GM18868 (cell line): Measurements from ENCODE around the gene RPL5.

ENCODE experiments used
- ATAC-seq: cut with Tn5 transposase; IDR thresholded peaks from one replicate; pipeline ENCODE4 v1.9.1; 2021; ENCODE audit warnings: mild to moderate bottlenecking, moderate library complexity; ENCODE audit not compliant: unreplicated experiment

RPL5 gene

DNA sequence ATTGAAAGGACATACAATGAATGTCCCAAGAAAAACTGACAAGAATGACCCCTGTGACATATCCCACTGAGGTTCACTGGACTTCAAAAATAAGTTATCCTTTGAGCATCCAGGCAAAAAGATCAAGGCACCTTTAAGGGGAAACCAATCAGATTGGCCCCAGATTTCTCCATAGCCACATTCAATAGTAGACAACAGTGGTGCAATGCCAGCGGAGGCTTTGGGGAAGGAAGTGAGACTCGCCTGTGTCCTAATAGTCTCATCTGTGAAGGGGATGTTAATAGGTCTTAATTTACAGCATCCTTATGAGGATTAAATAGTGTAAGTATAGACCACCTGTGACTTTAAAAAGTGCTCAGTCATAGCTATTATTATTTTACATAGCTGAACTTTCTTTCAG, 21.5 kb downstream of the RPL5 start:
- ATAC-seq: no peak

DNA sequence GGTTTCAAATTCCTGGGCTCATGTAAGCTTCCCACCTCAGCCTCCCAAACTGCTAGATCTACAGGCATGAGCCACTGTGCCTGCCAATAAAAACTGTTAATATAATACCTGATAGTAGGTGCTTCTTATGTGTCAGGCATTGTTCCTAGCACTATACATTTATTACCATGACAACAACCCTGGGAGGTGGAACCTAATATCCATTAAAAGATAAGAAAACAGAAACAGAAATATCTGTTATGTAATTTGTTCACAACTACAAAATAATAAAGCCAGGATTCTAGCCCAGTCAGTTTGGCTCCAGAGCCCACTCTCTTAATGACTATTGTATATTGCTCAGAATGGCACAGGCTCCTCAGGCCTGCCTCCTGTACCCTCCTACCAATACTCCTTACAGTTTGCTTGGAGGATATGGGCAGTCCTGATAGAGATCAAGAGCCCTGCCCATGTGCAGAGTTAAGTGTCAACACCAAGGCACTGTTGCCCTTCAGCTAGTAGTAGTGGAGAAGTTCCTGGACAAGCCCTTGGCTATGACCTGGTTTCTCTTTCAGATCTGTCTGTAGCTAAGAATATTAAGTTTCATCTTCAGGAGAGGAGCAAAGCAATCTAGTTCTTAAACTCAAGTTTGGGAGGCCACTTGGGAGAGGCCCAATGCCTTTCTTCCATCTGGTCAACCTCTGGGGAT, 22.4 kb downstream of the RPL5 start:
- no peak for ATAC-seq

- ATAC-seq: no peak
These were observed 23.4 kb downstream of the RPL5 start for GRCh38 chr1:92855236-92855635.

GRCh38 chr1:92857817-92858216, 26.0 kb downstream of the RPL5 start:
- no peak for ATAC-seq

- no peak for ATAC-seq
These were observed 26.9 kb downstream of the RPL5 start for GRCh38 chr1:92858564-92859399.

GRCh38 chr1:92859400-92860039, 27.7 kb downstream of the RPL5 start:
- ATAC-seq: no peak

- no peak for ATAC-seq
These were observed 30.8 kb downstream of the RPL5 start for GRCh38 chr1:92862605-92863004.

DNA sequence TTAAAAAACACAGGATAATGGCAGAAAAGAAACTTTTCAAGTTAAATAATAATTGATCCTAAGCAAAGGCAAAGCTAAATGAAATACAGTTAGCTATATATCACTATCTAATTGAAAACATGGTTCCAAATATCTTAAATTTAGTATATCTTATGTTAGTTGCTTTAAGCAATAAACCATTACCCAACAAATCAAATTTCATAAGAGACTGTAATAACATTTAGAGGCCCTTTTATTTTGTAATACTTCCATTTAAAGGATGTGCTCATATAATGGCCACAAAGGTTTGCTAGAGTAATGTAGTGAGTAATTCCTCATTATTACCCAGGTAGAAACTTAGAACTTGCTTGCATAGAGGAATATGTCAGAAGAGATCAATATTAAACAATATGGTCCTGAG, 32.3 kb downstream of the RPL5 start:
- ATAC-seq: no peak

DNA sequence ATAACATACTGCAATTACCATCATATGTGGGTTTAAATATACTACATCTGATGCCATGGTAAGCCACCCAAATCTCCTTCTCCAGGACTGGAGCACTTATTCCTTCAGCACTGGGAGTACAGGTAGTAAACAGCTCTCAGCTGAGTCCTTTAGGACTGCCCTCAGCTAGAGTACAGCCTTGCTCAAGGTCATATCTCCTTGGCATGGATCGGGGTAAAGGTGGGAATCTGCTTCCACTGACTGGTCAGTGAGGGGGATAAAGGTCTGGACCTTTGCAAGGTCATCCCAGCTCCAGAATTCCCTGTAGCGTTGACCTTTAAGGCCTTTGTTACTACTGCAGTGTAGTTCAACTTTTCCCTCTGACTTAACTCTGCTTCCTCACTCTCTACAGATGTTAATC, 38.8 kb downstream of the RPL5 start:
- ATAC-seq: no peak

GRCh38 chr1:92872719-92873118, 40.9 kb downstream of the RPL5 start:
- no peak for ATAC-seq

DNA sequence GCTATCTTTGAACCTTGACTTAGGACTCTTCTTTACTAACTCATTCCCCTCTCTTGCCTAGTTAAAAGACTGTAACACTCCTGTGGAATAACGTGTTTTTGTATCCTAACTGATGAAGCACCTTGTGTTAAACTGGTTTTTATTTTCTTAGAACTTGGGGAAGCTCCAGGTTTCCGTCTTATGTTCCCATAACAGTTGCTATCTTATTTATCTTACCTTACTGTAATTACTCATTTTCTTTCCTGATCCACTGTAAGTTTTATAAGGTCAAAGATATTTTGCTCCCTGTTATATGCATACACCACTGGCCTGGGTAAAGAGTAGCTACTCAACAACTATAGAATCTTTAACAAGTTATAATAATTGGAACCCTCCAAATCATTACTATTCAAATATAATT, 43.1 kb downstream of the RPL5 start:
- ATAC-seq: no peak

DNA sequence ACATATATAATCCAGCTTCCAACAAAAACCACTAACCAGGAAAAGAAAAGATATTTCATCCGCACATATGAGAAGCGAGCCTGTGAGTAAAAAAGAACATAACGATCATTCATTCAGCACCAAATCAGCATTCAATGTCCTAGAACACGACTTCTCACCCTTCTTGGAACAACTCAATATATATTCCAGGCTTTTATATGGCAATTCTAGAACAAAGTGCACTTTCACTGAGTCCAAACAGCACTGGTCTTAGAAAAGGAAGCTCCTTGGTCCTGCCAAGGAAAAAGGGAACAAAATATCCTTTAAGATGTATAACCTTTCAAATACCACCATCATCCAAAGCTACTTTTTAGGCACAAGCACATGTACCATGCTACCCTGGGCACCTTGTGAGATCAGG, 44.5 kb downstream of the RPL5 start:
- ATAC-seq: no peak

GRCh38 chr1:92877081-92877711, 45.4 kb downstream of the RPL5 start:
- ATAC-seq: no peak

- no peak for ATAC-seq
These were observed 46.0 kb downstream of the RPL5 start for GRCh38 chr1:92877792-92878191.

GRCh38 chr1:92879316-92879968, 47.6 kb downstream of the RPL5 start:
- ATAC-seq: no peak

GRCh38 chr1:92881391-92881790, 49.6 kb downstream of the RPL5 start:
- ATAC-seq: no peak

DNA sequence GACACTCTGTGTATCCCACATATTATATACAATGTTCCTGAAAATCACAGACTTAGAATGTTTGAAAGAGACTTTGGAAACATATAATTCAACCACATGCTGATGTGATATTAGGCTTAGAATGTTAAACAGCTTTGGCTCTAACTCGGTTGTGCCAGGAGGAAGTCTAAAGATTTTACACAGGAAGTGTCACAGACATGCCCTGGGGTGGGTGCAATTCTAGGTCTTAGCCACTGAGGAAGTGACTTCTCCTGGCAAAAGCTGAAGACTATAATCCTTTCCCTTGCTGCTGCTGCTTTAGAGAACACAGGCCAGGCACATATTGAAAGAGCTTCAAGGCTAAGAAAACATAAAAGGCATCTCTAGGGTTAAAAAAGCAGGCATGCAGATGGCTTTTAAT, 51.0 kb downstream of the RPL5 start:
- ATAC-seq: no peak

DNA sequence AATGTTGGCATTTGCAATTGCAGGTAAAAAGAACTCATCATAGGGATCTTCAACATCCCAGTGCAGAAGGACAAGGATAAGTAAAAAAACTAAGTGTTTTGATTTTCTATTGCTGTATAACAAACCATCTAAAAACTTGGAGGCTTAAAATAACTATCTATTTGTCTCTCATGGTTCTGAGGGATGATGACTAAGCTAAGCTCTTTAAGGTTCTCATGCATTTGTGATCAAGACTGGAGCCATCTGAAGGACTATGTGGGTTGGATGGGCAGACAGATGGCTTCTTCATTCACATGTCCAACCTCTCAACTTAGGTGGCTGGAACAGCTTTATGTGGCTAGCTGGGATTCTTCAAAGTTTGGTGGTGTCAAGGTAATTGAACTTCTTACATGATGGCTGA, 51.5 kb downstream of the RPL5 start:
- no peak for ATAC-seq

- ATAC-seq: no peak
These were observed 52.4 kb downstream of the RPL5 start for GRCh38 chr1:92884195-92884594.

DNA sequence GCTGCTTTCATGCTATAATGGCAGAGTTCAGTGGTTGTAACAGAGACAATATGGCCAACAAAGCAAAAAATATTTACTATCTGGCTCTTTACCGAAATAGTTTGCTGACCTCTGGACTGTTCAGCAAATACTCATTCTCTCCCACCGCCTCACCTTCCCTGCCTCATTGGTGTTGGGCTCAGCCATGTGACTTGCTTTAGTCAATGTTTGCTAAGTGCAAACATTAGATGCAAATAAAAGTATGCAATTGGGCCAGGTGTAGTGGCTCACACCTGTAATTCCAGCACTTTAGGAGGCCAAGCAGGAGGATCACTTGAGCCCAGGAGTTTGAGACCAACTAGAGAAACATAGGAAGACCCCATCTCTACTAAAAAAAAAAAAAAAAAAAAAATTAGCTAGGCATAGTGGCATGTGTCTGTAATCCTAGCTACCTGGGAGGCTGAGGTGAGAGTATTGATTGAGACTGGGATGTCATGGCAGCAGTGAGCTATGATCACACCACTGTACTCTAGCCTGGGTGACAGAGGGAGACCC, 55.1 kb downstream of the RPL5 start:
- no peak for ATAC-seq

- ATAC-seq: no peak
These were observed 55.6 kb downstream of the RPL5 start for GRCh38 chr1:92887465-92887864.
